GM21528 (cell line): Measurements from ENCODE around the gene GPR152.

Experiments
- ATAC-seq: cut with Tn5 transposase; IDR thresholded peaks from one replicate; pipeline ENCODE4 v1.9.1; 2021; ENCODE audit warnings: mild to moderate bottlenecking, moderate library complexity; ENCODE audit not compliant: unreplicated experiment, low FRiP score

Gene GPR152

GRCh38 chr11:67452141-67452952 lies at the start of gene GPR152:
GPR152 (minus strand) TSS chr11:67452729; CDS start chr11:67452724, 5 bp downstream.
- no peak for ATAC-seq

- no peak for ATAC-seq
Observed at GRCh38 chr11:67501854-67502253, 49.3 kb upstream of the GPR152 start.

GRCh38 chr11:67500831-67501715 lies 48.5 kb upstream of the GPR152 start:
- no peak for ATAC-seq

GRCh38 chr11:67500484-67500821 lies 47.9 kb upstream of the GPR152 start:
- ATAC-seq, result no peak

GRCh38 chr11:67499808-67500483 lies 47.4 kb upstream of the GPR152 start:
- no peak for ATAC-seq

- ATAC-seq, result no peak
Observed at GRCh38 chr11:67498544-67498972, 46.0 kb upstream of the GPR152 start.

GRCh38 chr11:67497656-67498291 lies 45.2 kb upstream of the GPR152 start:
- no peak for ATAC-seq

- no peak for ATAC-seq
Observed at GRCh38 chr11:67496113-67496512, 43.6 kb upstream of the GPR152 start.

- no peak for ATAC-seq
Observed at GRCh38 chr11:67495234-67496005, 42.9 kb upstream of the GPR152 start.

- no peak for ATAC-seq
Observed at GRCh38 chr11:67494371-67495233, 42.1 kb upstream of the GPR152 start.

GRCh38 chr11:67493548-67494370 lies 41.2 kb upstream of the GPR152 start:
- ATAC-seq, result no peak

- no peak for ATAC-seq
Observed at GRCh38 chr11:67492801-67493547, 40.4 kb upstream of the GPR152 start.

GRCh38 chr11:67492069-67492727 lies 39.7 kb upstream of the GPR152 start:
- ATAC-seq, result no peak

- no peak for ATAC-seq
Observed at GRCh38 chr11:67491276-67492068, 38.9 kb upstream of the GPR152 start.

- ATAC-seq, result no peak
Observed at GRCh38 chr11:67490727-67491065, 38.2 kb upstream of the GPR152 start.
